ENCODE data around the gene ZNF350. TPM values are rescaled to one million over a fixed set of nuclear protein-coding genes. Genes with fewer than 3 reads are reported as not detected.

The ZNF350 gene
- total RNA-seq, 1 donor from 2014 or later: 20.6 TPM

Other genes with a start within 250 kb of the ZNF350 start
- 6.7 TPM for gene FPR1, start 235.0 kb downstream of the ZNF350 start, total RNA-seq
- 0.62 TPM for gene FPR2, start 225.7 kb downstream of the ZNF350 start, total RNA-seq
- 0.31 TPM for gene FPR3, start 191.7 kb downstream of the ZNF350 start, total RNA-seq
- 66.6 TPM for gene ZNF577, start 98.9 kb downstream of the ZNF350 start, total RNA-seq
- 39.0 TPM for gene ZNF649, start 81.8 kb downstream of the ZNF350 start, total RNA-seq
- gene ZNF613, start 59.4 kb downstream of the ZNF350 start, total RNA-seq: 11.4 TPM
- 27.1 TPM for gene ZNF615, start 21.4 kb upstream of the ZNF350 start, total RNA-seq
- 33.7 TPM for gene ZNF614, start 41.5 kb upstream of the ZNF350 start, total RNA-seq
- gene ZNF432, start 62.0 kb upstream of the ZNF350 start, total RNA-seq: 17.6 TPM
- gene ZNF841, start 108.9 kb upstream of the ZNF350 start, total RNA-seq: 52.4 TPM
- gene ZNF616, start 153.1 kb upstream of the ZNF350 start, total RNA-seq: 33.4 TPM
- gene ZNF836, start 184.8 kb upstream of the ZNF350 start, total RNA-seq: 48.5 TPM
- 255 TPM for gene PPP2R1A, start 203.2 kb upstream of the ZNF350 start, total RNA-seq